NCI-H345 treated with DMSO at 0.1 percent for 48 hours (cell line): ENCODE data around the gene PSMA7.

Source experiments
- DNase-seq: peaks from one replicate; lab custom pipeline; 2025; ENCODE audit not compliant: unreplicated experiment; lab: John Stamatoyannopoulos, UW

Gene PSMA7

GRCh38 chr20:62096421-62097380 is 46.5 kb downstream of the PSMA7 start:
- no peak for DNase-seq

GRCh38 chr20:62089393-62089792 is 53.8 kb downstream of the PSMA7 start:
- no peak for DNase-seq

- no peak for DNase-seq
These were observed 54.7 kb downstream of the PSMA7 start for GRCh38 chr20:62088258-62089127.

- no peak for DNase-seq
These were observed 55.6 kb downstream of the PSMA7 start for GRCh38 chr20:62087632-62088031.

GRCh38 chr20:62087227-62087626 is 56.0 kb downstream of the PSMA7 start:
- no peak for DNase-seq
